K562 (cell line): Measurements from ENCODE around the gene STK33. TPM values are rescaled to one million over a fixed set of nuclear protein-coding genes. Genes with fewer than 3 reads are reported as not detected.

Experiments used
- CHD1 ChIP-seq: fragments of 200-600 bp; sonication (generic); IDR thresholded peaks from one replicate; pipeline ENCODE4 v1.6.1; 2012; ENCODE audit warnings: mild to moderate bottlenecking, moderate library complexity, low read length, inconsistent platforms
- GABPB2 ChIP-seq: fragments of 250-450 bp; sonication (Bioruptor Pico); conservative IDR thresholded peaks from 2 replicates; pipeline ENCODE4 v1.5.1; 2021; ENCODE audit warnings: mild to moderate bottlenecking
- JUND ChIP-seq, 2 experiments: IDR thresholded peaks; 2 replicates in 1 of 2; 3 replicates in 1 of 2; pipeline ENCODE4 v1.6.1; 2011; ENCODE audit warnings: borderline replicate concordance in 2 of 2, low read depth in 2 of 2, low read length in 2 of 2, improper control_type of control experiment in 1 of 2, missing biosample characterization in 1 of 2, missing genetic modification characterization in 1 of 2, missing genetic modification reagents in 1 of 2
- MAFK ChIP-seq: IDR thresholded peaks from 2 replicates; pipeline ENCODE4 v1.6.1; 2011; ENCODE audit warnings: low read length, improper control_type of control experiment
- NEUROD1 ChIP-seq: fragments of 150-350 bp; IDR thresholded peaks from 2 replicates; pipeline ENCODE4 v1.6.1; 2014; ENCODE audit warnings: borderline replicate concordance, low read length, low read depth; ENCODE audit not compliant: partially characterized antibody
- NFE2 ChIP-seq: IDR thresholded peaks from 2 replicates; pipeline ENCODE4 v1.6.1; 2014; ENCODE audit warnings: antibody characterized with exemption, low read depth
- PRDM10 ChIP-seq: fragments of 450-650 bp; IDR thresholded peaks from 2 replicates; pipeline ENCODE4 v1.6.1; 2018; ENCODE audit not compliant: partially characterized antibody
- SMARCA4 ChIP-seq: fragments of 450-650 bp; IDR thresholded peaks from 2 replicates; pipeline ENCODE4 v1.6.1; 2016
- ZNF57 ChIP-seq: fragments of 450-650 bp; formaldehyde crosslinking; IDR thresholded peaks from 2 replicates; pipeline ENCODE4 v1.4.0; 2020; ENCODE audit warnings: mild to moderate bottlenecking, moderate library complexity
- polyA plus RNA-seq, 8 experiments: library from polyadenylated mRNA; depleted of rRNA in 4 of 8; stranded (reverse) in 5 of 8; unstranded in 3 of 8; fragments of >200 nt; fragmentation: Nextera tagmentation in 2 of 8; fragmentation: Illumina TruSeq in 1 of 8; extraction: Ambion mirVana in 2 of 8; extraction: Trizol in 1 of 8; gene quantifications; 2 replicates each; pipeline versions ENCODE4 v1.2.1 to v1.2.3, GENCODE V29; 2011 to 2014; ENCODE audit warnings: inconsistent platforms in 1 of 8, missing spikeins in 1 of 8
- total RNA-seq, 7 experiments: library from RNA; depleted of rRNA in 6 of 7; stranded (reverse); fragments of >200 nt in 6 of 7; fragmentation: Illumina TruSeq in 2 of 7; extraction: Trizol in 2 of 7; gene quantifications; 2 replicates each; pipeline versions ENCODE4 v1.2.1 to v1.2.3, GENCODE V29; 2011 to 2021; ENCODE audit warnings: low replicate concordance in 1 of 7

The STK33 gene
- total and polyA plus RNA-seq, 9 of the 15 experiments (the other 6 are each of a cell fraction or from before 2014, with no cell fraction given): not detected

- TF ChIP-seq JUND (IDR thresholded peaks at IDR 0.05; ENCODE audit: borderline replicate concordance, low read depth, low read length): peak; percentile 44; the same call in 1 of the 2 replicates
- TF ChIP-seq JUND (tag; IDR thresholded peaks at IDR 0.05; ENCODE audit: borderline replicate concordance, low read depth, low read length): no peak
- TF ChIP-seq MAFK: peak; percentile 34; the same call in 1 of the 2 replicates
- TF ChIP-seq PRDM10: peak; percentile 54
- no peak for TF ChIP-seq CHD1
- TF ChIP-seq SMARCA4: 0 out of 2 replicates have a peak, but pooled peaks have one; percentile 18
- no peak for TF ChIP-seq NEUROD1
- no peak for TF ChIP-seq GABPB2 (CRISPR knock-in tag)
- peak; percentile 77 for TF ChIP-seq NFE2
- no peak for TF ChIP-seq ZNF57
These were observed 44.3 kb upstream of the STK33 start (continued) for GRCh38 chr11:8638300-8638699.
